NCI-H226 (cell line): ENCODE data around the gene SORCS3.
"Not testable (repeated sequence)": the region's sequence is repeated elsewhere in the genome, so short reads cannot be mapped to it uniquely, and the experiment has no call there.

ENCODE experiments used
- DNase-seq: peaks from one replicate; pipeline ENCODE4 v3.0.0-alpha.2; 2015

SORCS3 gene

DNA sequence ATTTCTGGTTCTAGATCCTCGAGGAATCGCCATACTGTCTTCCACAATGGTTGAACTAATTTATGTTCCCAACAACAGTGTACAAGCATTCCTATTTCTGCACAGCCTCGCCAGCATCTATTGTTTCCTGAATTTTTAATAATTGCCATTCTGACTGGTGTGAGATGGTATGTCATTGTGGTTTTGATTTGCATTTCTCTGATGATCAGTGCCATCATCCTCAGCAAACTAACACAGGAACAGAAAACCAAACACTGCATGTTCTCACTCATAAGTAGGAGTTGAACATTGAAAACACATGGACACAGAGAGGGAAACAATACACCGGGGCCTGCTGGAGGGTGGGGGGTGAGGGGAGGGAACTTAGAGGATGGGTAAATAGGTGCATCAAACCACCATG is 62.2 kb downstream of the SORCS3 start:
- not testable (repeated sequence) for DNase-seq

DNA sequence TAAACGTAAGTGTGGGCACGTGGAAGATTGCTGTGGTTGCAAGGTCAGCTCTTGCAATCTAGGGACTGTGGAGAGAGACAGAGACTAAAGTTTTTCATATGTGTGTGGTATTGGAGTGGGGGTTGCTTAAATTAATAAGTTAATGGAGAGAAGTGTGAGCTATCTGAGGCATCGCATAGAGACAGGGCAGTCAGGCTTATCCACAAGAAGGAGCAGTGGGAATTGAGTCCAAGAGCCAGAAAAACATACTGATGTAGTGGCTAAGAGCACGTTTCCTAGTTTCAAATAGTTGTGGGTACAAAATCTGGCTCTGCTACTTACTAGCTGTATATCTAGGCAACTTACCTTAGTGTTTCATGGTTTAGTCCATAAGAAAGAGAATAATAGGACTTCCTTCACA is 65.8 kb downstream of the SORCS3 start:
- DNase-seq, result no peak

GRCh38 chr10:104707602-104708459 is 66.7 kb downstream of the SORCS3 start:
- DNase-seq, result no peak

DNA sequence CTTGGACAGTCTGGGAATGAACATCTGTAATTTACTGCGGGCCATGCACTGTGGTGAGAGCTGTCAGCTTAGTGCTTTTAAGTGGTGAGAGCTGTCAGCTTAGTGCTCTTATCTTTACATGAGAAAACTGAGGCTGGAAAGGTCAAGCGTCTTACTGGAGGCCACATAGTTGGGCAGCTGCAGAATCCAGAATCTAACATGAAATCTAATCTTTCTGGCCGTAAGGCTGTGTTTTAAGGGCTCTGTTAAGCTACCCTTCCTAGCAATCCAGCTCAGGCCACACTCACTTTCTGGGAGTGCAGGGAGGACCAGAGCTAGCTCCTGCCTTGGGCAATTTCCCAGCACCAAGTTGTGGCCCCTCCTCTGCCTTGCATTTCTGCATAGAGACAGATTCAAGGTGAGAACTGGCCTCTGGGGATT is 70.2 kb downstream of the SORCS3 start:
- no peak for DNase-seq

GRCh38 chr10:104730593-104730992 is 89.5 kb downstream of the SORCS3 start:
- DNase-seq, result not testable (repeated sequence)

DNA sequence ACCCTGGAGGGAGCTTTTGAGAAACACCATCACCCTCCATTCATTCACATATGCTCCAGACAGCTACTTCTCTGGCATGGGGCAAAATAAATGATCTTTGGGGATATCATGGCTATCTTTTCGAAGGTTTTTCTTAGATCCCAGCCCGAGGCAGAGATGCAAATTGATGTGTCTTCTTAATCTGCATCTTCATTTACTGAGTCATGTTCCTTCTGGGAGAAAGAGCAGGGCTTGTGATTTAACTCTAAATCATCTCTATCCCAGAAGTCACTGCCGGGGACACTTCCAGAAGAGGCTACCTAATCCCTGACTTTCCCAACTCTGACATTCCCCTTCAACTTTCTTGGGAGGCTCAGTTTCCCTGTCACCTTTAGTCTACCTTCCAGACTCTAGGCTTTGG is 90.1 kb downstream of the SORCS3 start:
- DNase-seq, result no peak

DNA sequence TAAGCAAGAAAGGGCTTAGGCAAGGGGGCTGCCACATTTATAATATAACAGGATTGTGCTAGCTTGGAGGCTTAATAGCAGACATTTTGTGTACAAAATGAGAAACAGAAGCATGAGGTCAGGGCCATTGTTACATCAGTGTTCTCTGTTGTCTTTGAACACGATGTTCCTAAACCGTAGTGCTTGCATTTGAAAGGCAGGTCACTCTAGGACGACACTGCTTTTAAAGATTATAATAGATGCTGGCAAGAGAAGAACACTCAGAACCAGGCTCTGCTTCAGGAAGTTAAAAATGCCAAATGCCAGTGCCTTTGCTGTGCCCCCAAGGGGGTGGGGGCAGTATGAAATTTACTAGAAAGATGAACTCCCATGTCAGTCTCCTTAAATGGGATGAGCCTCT is 91.1 kb downstream of the SORCS3 start:
- DNase-seq, result no peak

DNA sequence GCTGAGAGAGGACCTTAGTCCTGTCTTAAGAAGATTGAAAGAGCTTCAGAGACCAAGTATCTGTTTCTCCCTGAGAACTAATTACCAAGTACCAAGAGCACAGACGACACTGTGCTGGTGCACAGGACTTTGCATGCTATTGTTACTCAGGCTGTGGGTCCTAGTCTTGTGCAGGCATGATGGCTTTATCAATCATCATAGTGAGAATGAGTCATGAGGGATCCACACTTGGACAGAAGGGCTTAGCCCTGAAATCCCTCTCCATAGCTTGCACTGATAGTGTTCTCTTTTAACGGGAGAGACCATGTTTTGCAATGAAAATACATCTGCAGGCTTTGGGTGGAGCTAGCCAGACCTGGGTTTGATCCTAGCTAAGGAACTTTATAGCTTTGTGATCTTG is 93.3 kb downstream of the SORCS3 start:
- DNase-seq, result no peak

DNA sequence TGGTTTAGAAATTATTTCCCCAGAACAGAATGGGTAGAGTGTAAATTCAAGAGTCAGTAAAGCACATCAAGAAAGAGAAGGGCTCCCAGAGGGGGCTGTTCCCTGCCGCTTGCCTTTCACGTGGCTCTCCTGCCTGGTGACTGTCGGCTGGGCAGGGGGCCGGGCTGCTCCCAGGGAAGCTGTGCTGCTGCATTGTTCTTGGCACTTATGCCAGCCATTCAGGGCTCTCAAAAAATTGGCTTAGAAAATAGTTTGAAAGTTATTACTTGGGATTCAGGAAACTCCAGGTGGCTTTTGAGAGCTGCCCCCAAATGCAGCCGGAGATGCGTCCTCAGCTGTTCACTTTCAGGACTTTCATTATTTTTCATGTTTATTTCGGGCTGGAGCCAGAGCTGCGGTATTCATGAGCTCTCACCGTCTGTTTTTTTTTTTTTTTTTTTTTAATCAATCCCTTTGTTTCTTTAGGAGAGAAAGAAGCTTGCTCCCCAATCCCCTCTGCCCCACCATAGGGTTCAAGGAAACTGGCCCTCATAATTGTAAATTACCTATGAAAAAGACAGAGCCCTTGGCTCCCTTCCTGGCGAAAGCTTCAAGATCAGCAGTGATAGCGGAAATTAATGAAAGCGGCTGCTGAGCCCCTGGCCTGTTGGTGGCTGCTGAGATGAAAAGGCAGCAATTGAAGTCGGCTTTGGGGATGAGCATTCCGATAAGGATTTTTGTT is 94.1 kb downstream of the SORCS3 start:
- no peak for DNase-seq

- DNase-seq, result no peak
Observed at GRCh38 chr10:104735757-104736391, 94.8 kb downstream of the SORCS3 start.

- DNase-seq, result no peak
Observed at GRCh38 chr10:104741127-104741526, 100.0 kb downstream of the SORCS3 start.

GRCh38 chr10:104744052-104744451 is 103.0 kb downstream of the SORCS3 start:
- DNase-seq, result no peak

- no peak for DNase-seq
Observed at GRCh38 chr10:104750291-104750690, 109.2 kb downstream of the SORCS3 start.

DNA sequence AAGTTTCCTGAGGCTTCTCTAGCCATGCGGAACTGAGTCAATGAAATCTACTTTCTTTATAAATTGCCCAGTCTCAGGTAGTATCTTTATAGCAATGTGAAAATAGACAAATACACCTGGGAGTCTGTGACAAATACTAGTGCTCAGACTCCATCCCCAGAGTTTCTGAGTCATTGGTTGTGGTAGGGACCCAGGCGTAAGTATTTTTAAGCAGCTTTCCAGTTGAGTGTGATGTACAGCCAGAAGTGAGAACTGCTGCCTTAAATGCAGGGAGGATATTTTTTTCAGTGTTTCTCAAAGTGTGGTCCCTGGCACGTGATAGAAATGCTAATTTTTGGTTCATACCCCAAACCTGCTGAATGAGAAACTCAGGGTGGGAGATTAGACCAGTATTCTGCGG is 121.7 kb downstream of the SORCS3 start:
- no peak for DNase-seq

- DNase-seq, result no peak
Observed at GRCh38 chr10:104766341-104766740, 125.3 kb downstream of the SORCS3 start.

DNA sequence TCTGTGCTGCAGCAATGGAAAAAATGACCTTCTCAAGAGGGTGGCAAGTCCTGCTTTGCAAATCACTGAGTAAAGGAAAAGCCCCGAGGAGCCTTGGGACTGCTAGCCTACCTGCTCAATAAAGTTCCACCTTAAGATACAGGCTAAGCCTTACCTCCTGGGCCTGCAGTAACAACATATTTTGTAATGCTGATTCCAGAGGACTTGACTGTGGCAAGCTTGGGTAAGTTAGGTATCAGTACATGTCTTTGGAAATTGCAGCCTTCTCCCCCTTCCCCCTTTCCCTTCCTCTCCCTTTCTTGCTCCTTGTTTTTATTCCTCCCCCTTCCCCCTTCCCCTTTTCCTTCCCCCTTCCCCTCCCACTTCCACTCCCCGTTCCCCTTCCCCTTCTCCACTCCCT is 126.2 kb downstream of the SORCS3 start:
- DNase-seq, result no peak

DNA sequence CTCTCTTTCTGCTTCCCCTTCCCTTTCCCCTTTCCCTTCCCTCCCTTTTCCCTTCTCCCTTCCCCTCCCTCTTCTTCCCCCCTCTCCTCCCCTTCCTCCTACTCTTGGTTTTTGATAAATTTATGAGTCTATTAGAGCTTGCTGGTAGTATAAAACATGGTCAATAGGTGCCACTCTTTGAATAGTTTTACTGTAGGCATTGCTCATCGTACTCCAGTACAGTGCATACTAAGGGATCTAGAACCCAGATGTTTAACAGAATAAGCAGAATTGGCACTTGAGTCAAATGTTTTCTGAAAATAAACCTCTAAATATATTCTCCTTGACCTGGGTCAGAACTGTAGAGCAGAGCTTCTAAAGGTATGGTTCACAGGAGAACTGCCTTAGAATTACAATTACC is 126.7 kb downstream of the SORCS3 start:
- no peak for DNase-seq

GRCh38 chr10:104773105-104773504 is 132.0 kb downstream of the SORCS3 start:
- DNase-seq, result no peak

- DNase-seq, result no peak
Observed at GRCh38 chr10:104774234-104774633, 133.1 kb downstream of the SORCS3 start.

DNA sequence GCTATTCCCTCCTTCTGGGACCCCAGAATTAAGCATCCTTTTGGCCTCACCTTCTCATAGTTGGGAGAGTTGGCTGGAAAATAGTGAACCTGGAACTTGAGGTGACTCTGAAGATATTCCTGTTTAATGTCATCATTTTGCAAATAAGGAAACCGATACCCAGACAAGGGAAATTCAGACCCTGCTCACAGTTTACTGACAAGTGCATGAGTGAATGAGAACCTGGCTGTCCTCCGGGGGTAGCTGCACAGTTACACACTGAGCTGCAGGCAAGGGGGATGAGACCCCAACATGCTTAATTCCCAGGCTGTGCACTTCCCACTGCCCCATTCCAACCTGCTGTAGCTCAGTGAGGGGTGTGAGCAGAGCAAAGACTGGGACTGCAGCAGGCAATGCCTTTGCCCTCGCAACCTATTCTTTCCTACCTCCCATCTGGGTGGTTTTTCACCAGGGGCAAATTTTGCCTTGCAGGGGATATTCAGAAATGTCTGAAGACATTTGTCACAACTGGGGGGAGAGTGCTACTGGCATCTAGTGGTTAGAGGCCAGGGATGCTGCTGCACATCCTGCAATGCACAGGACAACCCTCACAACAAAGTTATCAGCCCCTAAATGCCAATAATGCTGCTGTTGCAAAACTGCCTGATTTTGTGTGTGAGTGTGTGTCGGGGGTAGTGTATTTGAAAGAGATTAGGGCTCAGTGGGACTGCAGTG is 136.2 kb downstream of the SORCS3 start:
- DNase-seq, result no peak

- no peak for DNase-seq
Observed at GRCh38 chr10:104778371-104778770, 137.3 kb downstream of the SORCS3 start.

DNA sequence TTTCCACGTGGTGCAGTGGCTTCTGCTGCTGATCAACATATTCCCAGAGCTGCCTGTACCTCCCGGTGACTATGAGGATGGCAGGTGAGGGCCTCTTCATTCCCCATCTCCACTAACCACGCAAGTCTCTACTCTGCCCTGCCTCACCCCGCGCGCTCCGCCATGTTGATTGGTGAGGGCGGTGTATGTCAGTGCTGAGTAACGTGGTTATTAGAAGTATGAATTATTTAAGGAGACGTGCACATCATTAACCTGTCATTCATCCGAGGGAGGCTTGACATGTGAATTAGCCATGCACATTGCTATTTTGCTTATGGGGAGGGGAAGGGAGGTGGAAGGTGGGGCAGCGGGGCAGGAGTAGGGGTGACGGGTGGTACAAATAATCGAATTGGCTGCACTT is 138.6 kb downstream of the SORCS3 start:
- DNase-seq, result no peak

GRCh38 chr10:104780165-104780564 is 139.1 kb downstream of the SORCS3 start:
- DNase-seq, result no peak
